ENCODE data around the gene LACTBL1. TPM values are rescaled to one million over a fixed set of nuclear protein-coding genes. Genes with fewer than 3 reads are reported as not detected.
A peak's percentile ranks its signal among the peaks of the same experiment; 100 is the strongest.

LACTBL1 gene
- total RNA-seq, 1 experiment from 2014 or later, result not detected

GRCh38 chr1:22932803-22933470 lies 39.7 kb downstream of the LACTBL1 start:
- no peak overlapping the region for H3T11ph ChIP-seq (ENCODE audit: low read length)
- no peak overlapping the region for H3K56ac ChIP-seq (ENCODE audit: insufficient read length, low read depth, low read length)
- no CpG with 5 or more reads among the region's 4 CpGs for WGBS (ENCODE audit: extremely low coverage, insufficient read length, low lambda C conversion rate)
- H3K4me2 ChIP-seq (ENCODE audit: insufficient read depth, insufficient read length, low read length), result no peak overlapping the region
- H2BK120ac ChIP-seq (ENCODE audit: low read depth, low read length, poor library complexity, severe bottlenecking), result no peak overlapping the region
- no peaks in the 10 kb centered on the region for H3K79me1 ChIP-seq (ENCODE audit: insufficient read depth, low read depth, low read length, poor library complexity, severe bottlenecking)
- H3K27ac ChIP-seq (ENCODE audit: insufficient read length, low read depth, low read length), result no peak overlapping the region
- H3K23ac ChIP-seq (ENCODE audit: insufficient read length, low read depth, low read length), result no peak overlapping the region
- Mint-ChIP-seq H3K27me3 (ENCODE audit: low read depth) (peaks cover 13% of the 10 kb centered on the region), H3K27ac (peak overlapping the region in 1 of 3 experiments; percentile 36; a peak in 2 of 7 replicates), H3K4me3 (no peak overlapping the region), H3K4me1 (peaks cover 0 to 3% of the 10 kb centered on the region in 2 experiments; a peak in 1 of 4 replicates), H3K9me3 (peaks cover 4 to 9% of the 10 kb centered on the region in 2 experiments; a peak in 3 of 5 replicates), H3K36me3 (ENCODE audit: insufficient read depth in 1 of 3, low read depth in 3 of 3) (0 out of 7 replicates have a peak, but pooled peaks cover 0 to 2% (median 0%) of the 10 kb centered on the region in 3 experiments)
- H4K8ac ChIP-seq (replicated peaks; ENCODE audit: insufficient read length, low read depth, low read length), result no peak overlapping the region
- no peak overlapping the region for H2BK12ac ChIP-seq (ENCODE audit: insufficient read length, low read depth, low read length)
- no peak overlapping the region for H4K5ac ChIP-seq (ENCODE audit: insufficient read length, low read depth, low read length)
- H2BK15ac ChIP-seq (ENCODE audit: low read depth, low read length), result no peak overlapping the region
- H3K9ac ChIP-seq (ENCODE audit: extremely low read depth, insufficient read length, low read length), result no peak overlapping the region
- H4K91ac ChIP-seq (ENCODE audit: insufficient read length, low read depth, low read length), result no peak overlapping the region
- H2BK20ac ChIP-seq (ENCODE audit: low read depth, low read length, poor library complexity, severe bottlenecking), result no peak overlapping the region
- no peaks in the 10 kb centered on the region for H3K27me3 ChIP-seq (ENCODE audit: insufficient read depth, low read length)
- no peak overlapping the region for H3K4ac ChIP-seq (ENCODE audit: low read depth, low read length)
- no peaks in the 10 kb centered on the region for H3K23me2 ChIP-seq (ENCODE audit: insufficient read length, low read depth, low read length, poor library complexity, severe bottlenecking)
- H3K79me2 ChIP-seq (ENCODE audit: insufficient read depth, low read length), result no peaks in the 10 kb centered on the region
- no peaks in the 10 kb centered on the region for H3K9me3 ChIP-seq (ENCODE audit: control insufficient read depth, low read depth, low read length)
- DNase-seq, result no peak
- no peak overlapping the region for H3K18ac ChIP-seq (ENCODE audit: insufficient read length, low read depth, low read length)
- no peaks in the 10 kb centered on the region for H3K4me1 ChIP-seq (ENCODE audit: insufficient read depth, low read length)
- no peak overlapping the region for H2BK5ac ChIP-seq (ENCODE audit: insufficient read length, low read length)
- no peak overlapping the region for H3K14ac ChIP-seq (ENCODE audit: insufficient read depth, low read length)
- H4K20me1 ChIP-seq (ENCODE audit: control insufficient read depth, insufficient read depth, insufficient read length), result no peaks in the 10 kb centered on the region
- H2AFZ ChIP-seq (ENCODE audit: low read length), result no peak overlapping the region
- no peak for TF ChIP-seq CTCF (conservative IDR thresholded peaks at IDR 0.05)
- H2AK5ac ChIP-seq (ENCODE audit: insufficient read length, low read length), result no peak overlapping the region
